Measurements from ENCODE around the gene CBLB. TPM values are rescaled to one million over a fixed set of nuclear protein-coding genes. Genes with fewer than 3 reads are reported as not detected.
A peak's percentile ranks its signal among the peaks of the same experiment; 100 is the strongest.

The CBLB gene
- total RNA-seq, 1 donor from 2014 or later = 59.4 TPM

DNA sequence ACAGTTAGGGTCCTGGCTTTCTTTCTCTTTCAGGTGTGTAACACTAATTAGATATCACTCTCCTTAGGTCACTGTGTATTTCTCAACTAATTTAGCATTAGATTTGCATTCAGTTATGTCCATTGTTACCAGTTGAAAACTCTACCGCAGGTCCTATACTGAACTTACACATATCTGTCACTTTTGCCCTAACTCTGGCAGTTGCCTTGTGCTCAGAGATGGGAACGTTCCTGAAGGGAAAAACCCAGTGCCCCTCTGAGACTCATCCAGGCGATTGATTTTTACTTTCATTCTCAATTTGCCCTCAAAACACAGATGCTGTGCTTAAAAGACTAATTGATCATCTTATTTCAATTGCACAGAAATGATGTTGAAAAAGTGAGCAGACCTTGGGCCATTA, 253.0 kb downstream of the CBLB start:
- DNase-seq = no peak

DNA sequence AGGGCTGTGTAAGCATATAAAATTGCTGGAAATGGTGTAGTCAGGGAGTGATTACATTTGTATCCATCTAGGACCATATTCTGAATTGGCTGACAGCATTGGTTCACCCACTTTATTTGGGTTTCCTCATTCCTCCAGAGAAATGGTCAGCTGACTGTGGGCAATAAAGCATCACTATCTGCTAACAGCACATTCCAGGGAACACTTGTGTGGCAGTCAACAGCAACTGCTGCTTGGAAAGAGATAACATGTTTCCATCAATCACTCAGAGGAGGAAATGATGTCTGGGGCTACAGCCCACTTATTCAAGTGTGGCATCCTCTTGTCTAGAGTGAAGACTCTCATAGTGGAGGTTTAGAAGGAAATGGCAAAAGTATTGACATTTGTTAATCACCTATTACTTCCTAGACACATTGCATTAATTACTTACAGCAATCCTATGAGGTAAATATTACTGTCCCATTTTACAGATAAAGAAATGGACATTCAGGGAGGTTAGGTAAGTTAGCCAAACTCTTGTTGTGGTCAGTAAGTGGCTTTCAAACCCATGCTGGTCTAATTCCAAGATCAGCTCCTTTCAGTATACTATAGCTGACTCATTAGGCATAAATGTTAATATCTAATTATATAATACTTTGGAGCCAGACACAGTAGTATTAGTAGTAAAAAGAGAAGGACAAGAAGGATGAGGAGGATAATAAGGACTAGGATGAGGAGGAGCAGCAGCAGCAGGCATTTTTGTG, 254.4 kb downstream of the CBLB start:
- peak; percentile 10 for DNase-seq

DNA sequence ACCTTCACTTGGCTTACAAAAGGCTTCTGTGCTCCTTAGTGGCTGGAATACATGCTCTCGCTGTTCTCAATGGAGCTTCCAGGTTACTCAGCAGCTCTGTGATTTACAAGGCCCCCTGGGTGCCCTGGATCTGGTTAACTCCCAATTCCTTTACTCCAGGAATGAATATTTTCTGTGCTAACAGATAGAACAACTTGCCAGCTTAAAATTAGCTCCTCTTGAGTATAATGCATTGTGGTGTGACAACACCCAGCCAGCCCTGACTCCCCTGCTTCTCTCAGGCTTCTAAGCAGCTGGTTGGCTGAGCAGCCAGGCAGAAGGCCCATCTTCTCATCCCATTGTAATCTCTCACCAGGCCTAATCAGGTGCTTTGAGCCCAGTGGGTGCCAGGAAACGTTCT, 255.7 kb downstream of the CBLB start:
- no peak for DNase-seq

DNA sequence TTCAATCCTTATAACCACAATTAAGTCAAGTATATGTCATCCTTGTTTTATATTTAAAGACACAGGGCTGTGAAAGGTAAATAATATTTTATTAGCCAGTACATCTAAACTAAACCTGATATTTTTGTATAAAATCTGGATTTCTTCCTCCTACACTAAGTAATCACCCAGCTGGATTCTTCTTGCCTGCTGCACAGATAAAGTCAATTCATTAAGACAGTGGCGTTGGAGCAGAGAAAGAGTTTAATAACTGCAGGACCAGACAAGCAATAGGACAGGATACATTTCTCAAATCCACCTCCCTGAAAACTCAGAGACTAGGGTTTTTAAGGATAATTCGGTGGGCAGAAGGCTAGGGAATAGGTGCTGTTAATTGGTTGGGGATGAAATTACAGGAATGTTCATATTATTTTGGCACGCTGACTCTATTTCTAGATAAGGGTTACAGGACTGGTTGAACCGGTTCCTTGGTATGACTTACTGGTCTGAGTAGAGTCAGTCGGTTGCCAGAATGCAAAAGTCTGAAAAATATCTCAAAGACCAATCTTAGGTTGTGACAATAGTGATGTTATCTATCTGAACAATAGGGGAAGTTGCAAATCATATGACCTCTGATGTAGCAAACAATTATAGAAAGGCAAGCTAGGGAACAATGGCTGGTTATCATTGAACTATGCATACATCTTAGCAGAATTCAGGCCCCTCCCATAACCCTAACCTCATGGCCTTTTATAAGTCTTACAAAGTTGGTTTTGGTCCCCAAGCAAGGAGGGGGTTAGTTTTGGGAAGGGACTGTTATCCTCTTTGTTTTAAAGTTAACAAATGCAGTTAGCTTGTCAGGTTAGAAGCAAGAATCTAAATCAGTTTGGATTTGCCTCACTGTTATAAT, 257.3 kb downstream of the CBLB start:
- no peak for DNase-seq

DNA sequence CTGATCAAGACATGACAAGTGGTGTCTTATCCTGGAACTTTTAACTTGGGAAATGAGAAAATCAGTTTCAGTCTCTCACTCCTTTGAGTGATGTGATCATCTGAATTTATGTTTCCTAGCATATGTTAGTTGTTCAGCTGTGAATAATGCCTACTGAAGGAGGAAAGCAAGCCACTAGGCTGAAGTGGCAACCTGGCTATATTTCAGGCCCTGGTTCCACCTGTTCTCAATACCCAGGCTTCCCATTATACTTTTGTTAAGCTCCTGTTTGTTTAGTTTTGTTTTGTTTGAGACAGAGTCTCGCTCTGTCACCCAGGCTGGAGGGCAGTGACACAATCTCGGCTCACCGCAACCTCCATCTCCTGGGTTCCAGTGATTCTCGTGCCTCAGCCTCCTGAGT, 258.3 kb downstream of the CBLB start:
- no peak for DNase-seq

DNA sequence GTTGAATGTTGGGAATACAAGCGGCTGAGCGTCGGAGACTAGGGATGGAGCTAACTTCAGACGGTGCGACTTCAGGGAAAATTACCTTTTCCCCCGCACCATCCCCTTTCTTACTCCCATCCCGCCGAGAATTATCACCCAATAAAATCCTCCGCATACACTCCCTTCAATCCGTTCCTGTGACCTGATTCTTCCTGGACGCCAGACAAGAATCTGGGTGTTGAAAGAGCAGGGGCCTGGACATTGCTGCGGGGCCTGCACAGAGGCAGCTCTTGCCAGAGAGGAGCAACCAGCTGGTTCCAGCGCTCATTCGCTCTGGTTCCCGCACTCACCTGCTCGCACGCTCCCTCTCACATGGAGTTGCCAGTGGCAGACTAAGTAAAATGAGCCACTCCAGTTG, 260.2 kb downstream of the CBLB start:
- DNase-seq = peak; percentile 5

DNA sequence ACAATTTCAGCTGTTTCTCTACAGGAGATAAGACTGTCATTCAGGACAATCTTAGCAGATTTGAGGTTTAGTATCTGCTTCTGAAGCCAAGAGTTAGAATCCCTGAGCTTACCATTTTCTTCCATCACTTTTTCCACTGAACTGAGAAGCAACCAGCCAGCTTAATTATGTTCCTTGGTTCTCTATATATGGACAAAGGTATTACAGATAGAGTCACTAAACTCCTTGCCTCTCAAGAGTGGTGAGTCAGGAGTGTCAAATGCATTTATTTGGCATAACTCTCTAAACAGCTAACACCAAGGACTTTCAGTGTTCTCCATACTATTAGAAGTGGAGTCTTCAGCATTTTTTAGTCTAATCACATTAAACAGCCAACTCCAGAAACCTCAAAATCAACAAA, 262.8 kb downstream of the CBLB start:
- no peak for DNase-seq

All from tongue (tissue), 2 donors.